ENCODE results near the gene SUGP1. TPM values are rescaled to one million over a fixed set of nuclear protein-coding genes. Genes with fewer than 3 reads are reported as not detected.

SUGP1 gene
- total and polyA plus RNA-seq, 4 donors: 11.2 to 18.9 (median 14.8) TPM

DNA sequence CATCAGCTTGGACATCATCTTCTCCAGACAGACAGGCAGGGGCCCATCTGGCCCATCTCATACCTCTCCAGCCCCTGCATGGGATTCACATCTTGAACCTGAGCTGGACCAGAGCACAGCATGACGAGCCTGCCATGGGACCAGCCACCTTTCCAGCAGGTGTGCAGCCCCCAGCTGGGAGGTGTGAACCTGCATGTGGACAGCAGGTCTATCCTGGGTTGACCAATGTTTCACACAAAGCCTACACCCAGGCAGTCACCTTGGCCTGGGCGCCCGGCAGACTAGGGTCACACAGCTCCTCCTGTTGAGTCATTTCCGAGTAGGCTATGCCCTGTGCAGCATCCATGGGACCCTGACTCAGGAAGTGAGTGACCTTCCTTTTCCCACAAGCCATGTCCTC is 41.8 kb upstream of the SUGP1 start:
- H3K36me3 ChIP-seq (ENCODE audit: control insufficient read depth in 4 of 4, insufficient read depth in 3 of 4, low read depth in 1 of 4, low read length in 3 of 4): peaks cover 3 to 10% (median 4%) of the 10 kb centered on the region in 4 donors
- H3K27me3 ChIP-seq (ENCODE audit: control insufficient read depth in 4 of 4, insufficient read depth in 4 of 4, low read length in 3 of 4): no peaks in the 10 kb centered on the region
- H3K9ac ChIP-seq (ENCODE audit: low read depth in 1 of 2, low read length in 2 of 2): no peak overlapping the region
- 92% methylated on average over 4 of the region's 4 CpGs for WGBS
- no peak overlapping the region for H3K4me3 ChIP-seq (ENCODE audit: low read depth in 1 of 3, low read length in 3 of 3)
- no peak overlapping the region for H3K27ac ChIP-seq (ENCODE audit: low read depth in 1 of 2, low read length in 2 of 2)
- no peaks in the 10 kb centered on the region for H3K9me3 ChIP-seq (ENCODE audit: control insufficient read depth in 4 of 4, low read length in 3 of 4)
- TF ChIP-seq REST (IDR thresholded peaks at IDR 0.05) (no peak), EGR1 (IDR thresholded peaks at IDR 0.05; ENCODE audit: low read depth in 2 of 2) (no peak), FOXA2 (IDR thresholded peaks at IDR 0.05) (no peak), MAX (IDR thresholded peaks at IDR 0.05) (no peak), TAF1 (conservative IDR thresholded peaks at IDR 0.05) (no peak), YY1 (IDR thresholded peaks at IDR 0.05) (no peak), NR2F2 (IDR thresholded peaks at IDR 0.05) (no peak), HNF4A (conservative IDR thresholded peaks at IDR 0.05) (no peak), HNF4G (IDR thresholded peaks at IDR 0.05) (no peak), GABPA (IDR thresholded peaks at IDR 0.05 in 1 of 2, conservative IDR thresholded peaks at IDR 0.05 in 1 of 2) (no peak), JUND (IDR thresholded peaks at IDR 0.05) (no peak), ZBTB33 (IDR thresholded peaks at IDR 0.05) (no peak), SP1 (IDR thresholded peaks at IDR 0.05) (no peak), RXRA (IDR thresholded peaks at IDR 0.05) (no peak), FOXA1 (IDR thresholded peaks at IDR 0.05) (no peak)
- TF ChIP-seq, protein P1, sequence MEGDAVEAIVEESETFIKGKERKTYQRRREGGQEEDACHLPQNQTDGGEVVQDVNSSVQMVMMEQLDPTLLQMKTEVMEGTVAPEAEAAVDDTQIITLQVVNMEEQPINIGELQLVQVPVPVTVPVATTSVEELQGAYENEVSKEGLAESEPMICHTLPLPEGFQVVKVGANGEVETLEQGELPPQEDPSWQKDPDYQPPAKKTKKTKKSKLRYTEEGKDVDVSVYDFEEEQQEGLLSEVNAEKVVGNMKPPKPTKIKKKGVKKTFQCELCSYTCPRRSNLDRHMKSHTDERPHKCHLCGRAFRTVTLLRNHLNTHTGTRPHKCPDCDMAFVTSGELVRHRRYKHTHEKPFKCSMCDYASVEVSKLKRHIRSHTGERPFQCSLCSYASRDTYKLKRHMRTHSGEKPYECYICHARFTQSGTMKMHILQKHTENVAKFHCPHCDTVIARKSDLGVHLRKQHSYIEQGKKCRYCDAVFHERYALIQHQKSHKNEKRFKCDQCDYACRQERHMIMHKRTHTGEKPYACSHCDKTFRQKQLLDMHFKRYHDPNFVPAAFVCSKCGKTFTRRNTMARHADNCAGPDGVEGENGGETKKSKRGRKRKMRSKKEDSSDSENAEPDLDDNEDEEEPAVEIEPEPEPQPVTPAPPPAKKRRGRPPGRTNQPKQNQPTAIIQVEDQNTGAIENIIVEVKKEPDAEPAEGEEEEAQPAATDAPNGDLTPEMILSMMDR (IDR thresholded peaks at IDR 0.05; ENCODE audit: low read depth, low read length, missing input control): no peak
- TF ChIP-seq, protein P2, sequence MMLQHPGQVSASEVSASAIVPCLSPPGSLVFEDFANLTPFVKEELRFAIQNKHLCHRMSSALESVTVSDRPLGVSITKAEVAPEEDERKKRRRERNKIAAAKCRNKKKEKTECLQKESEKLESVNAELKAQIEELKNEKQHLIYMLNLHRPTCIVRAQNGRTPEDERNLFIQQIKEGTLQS (IDR thresholded peaks at IDR 0.05): no peak
- H3K4me1 ChIP-seq (ENCODE audit: control insufficient read depth in 4 of 4, insufficient read depth in 4 of 4, low read length in 3 of 4): peaks cover 0 to 8% (median 5%) of the 10 kb centered on the region in 4 donors
- no peak for DNase-seq (ENCODE audit: low spot score)
